Muscle layer of duodenum (tissue), 2 donors: ENCODE data around the gene DCDC2B.

Experiments used
- H3K27ac ChIP-seq: one replicate; pipeline ENCODE4 v1.7.0; 2013; ENCODE audit warnings: mild to moderate bottlenecking, low read length
- H3K27me3 ChIP-seq: one replicate; pipeline ENCODE4 v1.7.0; 2013; ENCODE audit warnings: low read depth, mild to moderate bottlenecking, control low read depth, low read length
- H3K36me3 ChIP-seq, 2 donors: one replicate each; pipeline ENCODE4 v1.7.0; 2013; ENCODE audit warnings: low read length in 2 of 2, control low read depth in 1 of 2, mild to moderate bottlenecking in 1 of 2; ENCODE audit not compliant: insufficient read depth in 2 of 2, control insufficient read depth in 1 of 2
- H3K4me1 ChIP-seq, 2 donors: one replicate each; pipeline ENCODE4 v1.7.0; 2013; ENCODE audit warnings: low read length in 2 of 2, mild to moderate bottlenecking in 2 of 2, control low read depth in 1 of 2, moderate library complexity in 1 of 2; ENCODE audit not compliant: insufficient read depth in 2 of 2, control insufficient read depth in 1 of 2
- H3K4me3 ChIP-seq, 2 donors: one replicate each; pipeline ENCODE4 v1.7.0; 2013; ENCODE audit warnings: low read length in 2 of 2, low read depth in 1 of 2, mild to moderate bottlenecking in 1 of 2
- H3K9me3 ChIP-seq, 2 donors: one replicate each; pipeline ENCODE4 v1.7.0; 2013; ENCODE audit warnings: low read length in 2 of 2, control low read depth in 1 of 2, mild to moderate bottlenecking in 1 of 2; ENCODE audit not compliant: control insufficient read depth in 1 of 2
- donor health status: healthy.

Gene DCDC2B

DNA sequence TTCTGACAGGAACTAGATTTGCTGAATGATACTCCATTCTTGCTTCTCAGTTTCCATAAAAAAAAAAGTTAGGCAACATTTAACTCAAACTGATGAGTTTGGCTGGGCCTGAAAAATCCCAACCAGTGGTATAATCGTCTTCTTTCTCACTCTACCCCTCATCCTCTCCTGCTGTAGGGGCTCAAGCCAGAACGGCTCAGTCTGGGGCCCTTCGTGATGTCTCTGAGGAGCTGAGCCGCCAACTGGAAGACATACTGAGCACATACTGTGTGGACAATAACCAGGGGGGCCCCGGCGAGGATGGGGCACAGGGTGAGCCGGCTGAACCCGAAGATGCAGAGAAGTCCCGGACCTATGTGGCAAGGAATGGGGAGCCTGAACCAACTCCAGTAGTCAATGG lies 27.8 kb upstream of the DCDC2B start:
- peaks cover 21 to 24% of the 10 kb centered on the region in 2 donors for H3K36me3 ChIP-seq
- peak overlapping the region; percentile 79 to 82 for H3K4me3 ChIP-seq
- peak overlapping the region; percentile 93 for H3K27ac ChIP-seq
- no peaks in the 10 kb centered on the region for H3K27me3 ChIP-seq
- peaks cover 20 to 37% of the 10 kb centered on the region in 2 donors for H3K4me1 ChIP-seq
- no peaks in the 10 kb centered on the region for H3K9me3 ChIP-seq

DNA sequence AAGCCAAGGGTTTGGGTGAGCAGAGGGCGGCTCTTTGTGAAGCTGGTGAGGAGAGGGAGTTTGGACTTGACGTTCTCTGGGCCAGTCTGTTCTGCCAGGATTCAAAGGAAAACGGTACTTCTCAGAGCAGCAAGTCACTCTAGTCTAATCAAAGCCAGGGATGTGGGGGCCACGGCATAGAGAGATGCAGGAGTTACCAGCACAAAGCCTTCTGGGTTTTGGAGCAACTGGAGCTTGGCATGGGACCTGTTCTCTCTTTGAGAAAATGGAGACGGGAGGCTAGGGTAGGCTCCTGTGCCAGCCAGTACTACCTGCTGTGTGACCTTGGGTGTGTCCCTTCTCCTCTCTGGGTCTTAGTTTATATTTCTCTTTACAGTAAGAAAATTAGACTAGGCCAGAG lies 27.3 kb upstream of the DCDC2B start:
- peaks cover 20 to 37% of the 10 kb centered on the region in 2 donors for H3K4me1 ChIP-seq

DNA sequence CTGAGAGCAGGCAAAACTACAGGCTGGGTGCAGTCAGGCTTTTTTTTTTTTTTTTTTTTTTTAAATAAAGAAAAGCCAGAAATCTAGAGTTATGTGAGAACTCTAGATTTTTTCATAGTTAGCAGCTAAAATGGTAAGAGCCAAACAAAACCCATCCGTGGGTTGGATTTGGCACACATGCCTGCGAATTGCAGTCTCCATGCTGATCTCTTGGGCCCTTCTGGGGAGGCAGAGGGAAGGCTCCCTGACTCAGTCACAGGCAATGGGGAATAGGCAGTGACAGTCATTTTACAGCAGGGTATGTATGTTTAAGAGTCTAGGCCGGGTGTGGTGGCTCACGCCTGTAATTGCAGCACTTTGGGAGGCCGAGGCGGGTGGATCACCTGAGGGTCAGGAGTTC lies 26.8 kb upstream of the DCDC2B start:
- Histone ChIP-seq H3K27ac (peak overlapping the region; percentile 93), H3K4me1 (peaks cover 20 to 37% of the 10 kb centered on the region in 2 donors), H3K27me3 (no peaks in the 10 kb centered on the region), H3K4me3 (peak overlapping the region in 1 of 2 donors; percentile 79), H3K36me3 (peaks cover 23 to 24% of the 10 kb centered on the region in 2 donors), H3K9me3 (no peaks in the 10 kb centered on the region)

More for the DNA sequence above, 27.3 kb upstream of the DCDC2B start:
- Histone ChIP-seq H3K9me3 (no peaks in the 10 kb centered on the region), H3K27ac (peak overlapping the region; percentile 93), H3K27me3 (no peaks in the 10 kb centered on the region), H3K36me3 (peaks cover 23 to 24% of the 10 kb centered on the region in 2 donors), H3K4me3 (peak overlapping the region; percentile 79 to 82)

DNA sequence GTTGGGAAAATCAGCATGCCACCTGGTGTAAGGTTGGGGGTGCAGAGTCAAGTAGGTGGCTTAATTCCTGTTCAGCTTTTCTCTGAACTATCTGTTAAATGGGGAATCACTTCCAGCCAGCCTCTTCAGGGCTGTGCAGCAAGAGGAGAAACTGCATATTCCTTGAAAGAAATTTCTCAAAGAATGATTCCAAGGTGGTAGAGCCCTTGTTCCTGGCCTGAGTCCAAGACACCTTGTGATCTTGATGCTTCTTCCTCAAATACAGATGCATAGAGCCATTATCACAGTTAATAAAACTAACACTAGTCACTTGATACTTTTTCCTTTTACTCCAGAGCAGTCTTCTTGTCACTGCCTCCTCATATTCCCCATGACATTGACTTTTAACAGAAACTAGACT lies 24.2 kb upstream of the DCDC2B start:
- H3K9me3 ChIP-seq, result no peaks in the 10 kb centered on the region
- no peaks in the 10 kb centered on the region for H3K27me3 ChIP-seq
- no peak overlapping the region for H3K4me3 ChIP-seq
- no peak overlapping the region for H3K27ac ChIP-seq
- H3K4me1 ChIP-seq, result peaks cover 16 to 37% of the 10 kb centered on the region in 2 donors
- H3K36me3 ChIP-seq, result peaks cover 44 to 50% of the 10 kb centered on the region in 2 donors

DNA sequence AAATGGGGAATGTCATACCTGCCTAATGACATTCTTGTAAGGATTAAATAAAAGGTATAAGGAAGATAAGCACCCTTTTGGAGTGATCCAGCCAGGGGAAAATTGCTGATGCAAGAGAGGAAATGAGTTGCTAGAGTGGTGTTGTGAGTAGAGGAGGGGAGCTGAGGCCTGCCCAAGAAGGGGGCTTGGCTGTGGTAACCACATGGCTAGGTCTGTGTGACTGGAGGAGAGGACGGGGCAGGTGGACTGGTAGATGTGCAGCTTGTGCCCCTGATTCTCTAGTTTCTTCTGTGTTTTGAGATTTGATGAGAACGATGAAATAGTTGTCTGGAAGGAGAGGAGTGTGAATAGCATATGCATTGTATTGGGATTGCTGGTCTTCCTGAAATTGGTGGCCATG lies 22.8 kb upstream of the DCDC2B start:
- H3K9me3 ChIP-seq, result no peaks in the 10 kb centered on the region
- H3K4me3 ChIP-seq, result no peak overlapping the region
- H3K27me3 ChIP-seq, result no peaks in the 10 kb centered on the region
- H3K4me1 ChIP-seq, result peaks cover 11 to 30% of the 10 kb centered on the region in 2 donors
- no peak overlapping the region for H3K27ac ChIP-seq
- H3K36me3 ChIP-seq, result peaks cover 56 to 57% of the 10 kb centered on the region in 2 donors

DNA sequence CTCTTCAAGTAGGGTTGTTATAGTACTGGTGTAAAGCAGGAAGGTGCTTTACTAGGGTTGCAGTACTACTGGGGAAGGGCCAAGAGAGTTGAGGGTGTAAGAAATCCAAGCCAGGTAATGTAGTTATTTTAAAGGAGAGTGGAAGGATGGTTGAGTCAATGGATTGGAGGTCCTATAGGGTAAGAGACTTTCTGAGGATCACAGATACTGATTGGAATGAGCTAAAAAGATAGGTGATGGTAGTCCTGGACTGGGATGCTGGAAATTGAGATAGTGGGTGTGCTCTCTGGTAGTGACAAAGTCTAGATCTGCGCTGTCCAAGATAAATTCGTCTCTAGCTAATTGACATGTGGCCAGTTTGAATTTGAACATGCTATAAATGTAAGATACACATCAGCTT lies 22.4 kb upstream of the DCDC2B start:
- no peaks in the 10 kb centered on the region for H3K9me3 ChIP-seq
- H3K27me3 ChIP-seq, result no peaks in the 10 kb centered on the region
- H3K4me3 ChIP-seq, result no peak overlapping the region
- peaks cover 57 to 61% of the 10 kb centered on the region in 2 donors for H3K36me3 ChIP-seq
- H3K4me1 ChIP-seq, result peaks cover 7 to 26% of the 10 kb centered on the region in 2 donors
- H3K27ac ChIP-seq, result no peak overlapping the region

DNA sequence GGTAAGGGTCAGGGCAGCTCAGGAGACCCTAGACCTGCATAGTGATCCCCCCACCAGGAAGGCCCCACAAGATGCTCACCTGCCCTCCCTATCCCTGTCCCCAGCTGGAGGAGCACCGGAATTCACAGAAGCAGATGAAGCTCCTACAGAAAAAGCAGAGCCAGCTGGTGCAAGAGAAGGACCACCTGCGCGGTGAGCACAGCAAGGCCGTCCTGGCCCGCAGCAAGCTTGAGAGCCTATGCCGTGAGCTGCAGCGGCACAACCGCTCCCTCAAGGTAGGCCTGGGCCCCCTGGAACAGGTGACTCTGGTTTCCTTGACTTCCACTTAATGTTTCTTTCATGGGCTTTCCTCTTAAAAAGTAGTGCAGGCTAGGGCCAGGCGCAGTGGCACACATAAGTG lies 21.0 kb upstream of the DCDC2B start:
- no peaks in the 10 kb centered on the region for H3K27me3 ChIP-seq
- peaks cover 4 to 15% of the 10 kb centered on the region in 2 donors for H3K4me1 ChIP-seq
- H3K27ac ChIP-seq, result no peak overlapping the region
- H3K4me3 ChIP-seq, result no peak overlapping the region
- no peaks in the 10 kb centered on the region for H3K9me3 ChIP-seq
- H3K36me3 ChIP-seq, result peaks cover 67 to 70% of the 10 kb centered on the region in 2 donors

DNA sequence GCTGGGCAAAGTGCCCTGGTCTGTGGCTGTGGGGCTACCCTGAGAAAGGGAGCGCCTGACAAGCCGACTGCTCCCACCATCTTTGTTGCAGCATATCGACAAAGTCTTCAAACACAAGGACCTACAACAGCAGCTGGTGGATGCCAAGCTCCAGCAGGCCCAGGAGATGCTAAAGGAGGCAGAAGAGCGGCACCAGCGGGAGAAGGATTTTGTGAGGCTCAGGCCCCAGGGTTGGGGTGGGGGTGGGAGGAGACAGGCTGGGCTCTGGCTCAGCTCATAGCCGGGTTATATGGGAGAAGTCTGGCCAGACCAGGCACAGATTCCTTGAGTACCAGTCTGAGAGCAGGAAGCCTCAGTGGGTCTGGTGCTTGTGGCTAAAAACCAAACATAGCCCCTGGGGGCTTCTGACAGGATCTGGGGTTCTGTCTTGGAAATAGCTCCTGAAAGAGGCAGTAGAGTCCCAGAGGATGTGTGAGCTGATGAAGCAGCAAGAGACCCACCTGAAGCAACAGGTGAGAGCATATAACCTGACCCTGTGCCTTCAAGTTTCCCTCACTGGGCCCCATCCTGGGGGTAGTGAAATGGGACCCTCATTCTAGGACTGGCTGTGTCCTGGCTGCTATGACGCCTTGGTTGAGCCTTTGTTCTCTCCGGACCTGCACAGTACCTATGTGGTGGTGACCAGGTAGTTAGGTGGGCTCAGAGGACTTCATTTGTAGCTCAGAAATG lies 16.5 kb upstream of the DCDC2B start:
- no peak overlapping the region for H3K4me3 ChIP-seq
- H3K27ac ChIP-seq, result no peak overlapping the region
- no peaks in the 10 kb centered on the region for H3K4me1 ChIP-seq
- H3K9me3 ChIP-seq, result no peaks in the 10 kb centered on the region
- H3K36me3 ChIP-seq, result peaks cover 90 to 98% of the 10 kb centered on the region in 2 donors
- H3K27me3 ChIP-seq, result no peaks in the 10 kb centered on the region

DNA sequence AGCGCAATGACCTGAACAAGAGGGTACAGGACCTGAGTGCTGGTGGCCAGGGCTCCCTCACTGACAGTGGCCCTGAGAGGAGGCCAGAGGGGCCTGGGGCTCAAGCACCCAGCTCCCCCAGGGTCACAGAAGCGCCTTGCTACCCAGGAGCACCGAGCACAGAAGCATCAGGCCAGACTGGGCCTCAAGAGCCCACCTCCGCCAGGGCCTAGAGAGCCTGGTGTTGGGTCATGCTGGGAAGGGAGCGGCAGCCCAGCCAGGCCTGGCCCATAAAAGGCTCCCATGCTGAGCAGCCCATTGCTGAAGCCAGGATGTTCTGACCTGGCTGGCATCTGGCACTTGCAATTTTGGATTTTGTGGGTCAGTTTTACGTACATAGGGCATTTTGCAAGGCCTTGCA lies 13.9 kb upstream of the DCDC2B start:
- no peaks in the 10 kb centered on the region for H3K27me3 ChIP-seq
- H3K36me3 ChIP-seq, result peaks cover 70 to 73% of the 10 kb centered on the region in 2 donors
- H3K4me3 ChIP-seq, result no peak overlapping the region
- H3K4me1 ChIP-seq, result peaks cover 5 to 11% of the 10 kb centered on the region in 2 donors
- no peaks in the 10 kb centered on the region for H3K9me3 ChIP-seq
- H3K27ac ChIP-seq, result no peak overlapping the region

DNA sequence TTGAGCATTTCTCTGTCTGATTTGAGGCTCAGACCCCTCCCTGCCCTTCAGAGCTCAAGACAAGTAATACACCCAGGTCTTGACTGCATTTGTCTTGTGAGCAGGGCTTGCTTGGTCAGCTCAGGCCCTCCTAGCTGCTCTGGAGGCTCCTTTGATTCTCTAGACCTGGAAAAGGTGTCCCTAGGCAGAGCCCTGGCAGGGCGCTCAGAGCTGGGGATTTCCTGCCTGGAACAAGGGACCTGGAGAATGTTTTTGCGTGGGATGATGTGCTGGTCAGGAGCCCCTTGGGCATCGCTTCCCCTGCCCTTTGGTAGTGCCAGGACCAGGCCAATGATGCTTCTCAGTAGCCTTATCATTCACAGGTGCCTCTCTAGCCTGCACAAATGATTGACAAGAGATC lies 13.4 kb upstream of the DCDC2B start:
- H3K27ac ChIP-seq, result no peak overlapping the region
- H3K4me3 ChIP-seq, result no peak overlapping the region
- H3K27me3 ChIP-seq, result no peaks in the 10 kb centered on the region
- no peaks in the 10 kb centered on the region for H3K9me3 ChIP-seq
- peaks cover 64 to 68% of the 10 kb centered on the region in 2 donors for H3K36me3 ChIP-seq
- peaks cover 6 to 13% of the 10 kb centered on the region in 2 donors for H3K4me1 ChIP-seq

DNA sequence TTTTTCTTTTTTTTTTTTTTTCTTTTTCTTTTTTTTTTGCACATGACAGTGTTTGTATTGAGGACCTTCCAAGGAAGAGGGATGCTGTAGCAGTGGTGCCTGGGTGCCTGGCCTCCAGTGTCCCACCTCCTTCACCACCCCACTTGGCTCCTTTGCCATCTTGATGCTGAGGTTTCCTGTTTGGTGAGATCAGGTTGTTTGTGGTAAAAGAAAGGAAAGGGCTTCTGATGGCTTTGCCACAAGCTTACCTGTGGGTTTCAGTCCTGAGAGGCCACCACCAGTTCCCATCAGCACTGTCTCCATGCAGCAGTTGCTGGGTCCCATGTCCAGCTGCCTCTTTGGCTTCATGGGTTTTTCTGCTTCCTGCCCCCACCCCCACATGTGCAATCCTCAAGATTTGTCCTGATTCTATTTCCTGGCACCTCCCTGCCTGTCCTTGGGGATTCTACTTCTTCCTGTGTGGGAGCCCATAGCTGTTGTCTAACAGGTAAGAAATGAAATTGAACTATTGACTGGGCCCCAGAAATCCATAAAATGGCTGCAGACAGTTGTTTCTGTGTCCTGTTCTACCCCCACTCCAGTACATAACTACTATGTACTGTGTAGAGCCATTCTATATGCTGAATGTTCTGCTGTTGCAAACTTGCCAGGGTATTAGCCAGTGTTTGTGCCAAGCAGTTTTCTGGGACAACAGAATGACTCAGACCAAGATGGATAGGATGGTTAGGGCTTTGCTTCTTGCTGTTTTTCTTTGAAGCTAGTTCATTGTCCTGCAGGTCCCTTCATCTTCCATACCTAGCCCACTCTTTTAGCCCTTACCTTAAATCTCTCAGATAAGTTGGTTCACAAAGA lies 12.7 kb upstream of the DCDC2B start:
- no peaks in the 10 kb centered on the region for H3K9me3 ChIP-seq
- no peak overlapping the region for H3K27ac ChIP-seq
- peaks cover 60 to 61% of the 10 kb centered on the region in 2 donors for H3K36me3 ChIP-seq
- H3K4me3 ChIP-seq, result no peak overlapping the region
- peaks cover 6 to 16% of the 10 kb centered on the region in 2 donors for H3K4me1 ChIP-seq
- H3K27me3 ChIP-seq, result no peaks in the 10 kb centered on the region
